GM21786 (cell line): ENCODE data around the gene CACTIN.
"Not testable (repeated sequence)": the region's sequence is repeated elsewhere in the genome, so short reads cannot be mapped to it uniquely, and the experiment has no call there.

Source experiments
- ATAC-seq: cut with Tn5 transposase; IDR thresholded peaks from one replicate; pipeline ENCODE4 v1.9.1; 2021; ENCODE audit not compliant: unreplicated experiment

The CACTIN gene

DNA sequence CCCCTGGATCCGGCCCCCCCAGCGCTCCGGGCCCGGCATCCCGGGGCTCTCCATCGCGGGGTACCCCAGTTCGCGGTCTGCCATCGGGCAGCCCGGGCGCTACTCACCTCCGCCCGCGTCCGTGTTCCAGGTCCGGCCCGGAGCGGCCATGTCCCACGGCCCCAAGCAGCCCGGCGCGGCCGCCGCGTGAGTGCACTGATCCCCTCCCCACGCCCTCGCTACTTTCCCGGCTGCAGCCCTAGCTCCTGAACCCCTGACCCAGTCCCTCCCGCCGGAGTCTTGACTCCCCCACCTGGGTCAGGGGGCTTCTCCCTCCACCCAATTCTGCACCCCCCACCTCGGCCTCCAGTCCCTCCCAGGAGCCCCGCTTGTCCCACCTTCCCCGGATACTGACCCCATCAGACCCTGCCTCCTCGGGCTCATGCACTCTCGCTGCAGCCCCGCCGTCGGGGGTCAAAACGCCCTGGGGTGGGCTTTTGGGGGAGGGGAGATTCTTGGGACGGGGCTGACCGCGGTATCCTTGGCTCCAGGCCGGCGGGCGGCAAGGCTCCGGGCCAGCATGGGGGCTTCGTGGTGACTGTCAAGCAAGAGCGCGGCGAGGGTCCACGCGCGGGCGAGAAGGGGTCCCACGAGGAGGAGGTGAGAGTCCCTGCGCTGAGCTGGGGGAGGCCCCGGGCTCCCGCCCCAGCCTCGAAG is 53.3 kb downstream of the CACTIN start:
- no peak for ATAC-seq

DNA sequence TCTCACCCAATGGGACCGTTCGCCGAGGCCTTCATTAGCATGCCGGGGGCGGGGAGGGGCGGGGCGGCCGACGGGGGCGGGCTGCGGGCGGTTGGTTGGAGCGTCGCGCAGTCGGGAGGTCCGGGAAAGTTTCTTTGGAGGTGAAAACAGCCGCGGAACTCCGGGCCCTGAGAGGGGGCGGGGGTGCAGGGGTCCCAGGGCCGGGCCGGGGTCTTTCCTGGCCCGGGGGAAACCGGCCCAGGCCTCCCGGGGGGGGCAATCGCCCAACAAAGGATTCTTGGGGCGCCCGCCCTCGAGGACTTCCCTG is 53.8 kb downstream of the CACTIN start, which contains the start of gene HMG20B:
TSS of gene HMG20B (plus strand) at position 90 of the 307 bp plus-strand sequence. CDS start 366 bp downstream, outside the sequence.
- no peak for ATAC-seq

DNA sequence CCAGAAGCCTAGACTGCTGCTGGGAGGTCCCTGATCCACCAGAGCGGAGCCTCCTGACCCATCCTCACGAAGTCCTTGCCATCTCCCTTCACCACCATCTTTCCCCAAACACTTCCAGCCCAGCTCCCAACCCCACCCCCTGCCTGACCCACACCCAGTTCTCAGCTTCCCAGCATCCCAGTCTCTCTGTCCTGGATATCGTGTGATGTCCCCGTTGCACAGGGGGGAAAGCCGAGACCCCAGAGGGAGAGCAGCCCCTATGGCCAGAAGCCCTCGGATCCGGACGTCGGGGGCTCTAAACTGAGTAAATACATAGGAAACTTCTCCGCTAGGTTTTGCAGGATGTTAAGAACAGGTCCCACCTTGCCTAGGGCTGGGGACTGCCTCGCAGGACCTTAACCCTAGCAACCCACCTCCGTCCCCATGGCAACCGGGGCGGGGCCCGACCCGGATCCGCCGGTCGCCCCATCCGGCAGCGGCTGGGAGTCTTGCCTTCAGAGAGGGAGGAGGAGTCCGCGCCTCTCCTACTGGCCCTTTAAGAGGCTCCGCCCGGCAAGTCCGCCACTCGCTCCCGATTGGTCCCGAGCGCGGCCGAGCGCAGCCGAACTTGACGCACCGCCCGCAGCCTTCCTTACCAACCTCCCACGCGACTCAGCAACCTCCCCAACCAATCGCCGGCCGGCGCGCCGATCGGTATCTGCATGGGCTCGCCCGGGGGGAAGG is 54.3 kb downstream of the CACTIN start:
- ATAC-seq: peak; percentile 95

DNA sequence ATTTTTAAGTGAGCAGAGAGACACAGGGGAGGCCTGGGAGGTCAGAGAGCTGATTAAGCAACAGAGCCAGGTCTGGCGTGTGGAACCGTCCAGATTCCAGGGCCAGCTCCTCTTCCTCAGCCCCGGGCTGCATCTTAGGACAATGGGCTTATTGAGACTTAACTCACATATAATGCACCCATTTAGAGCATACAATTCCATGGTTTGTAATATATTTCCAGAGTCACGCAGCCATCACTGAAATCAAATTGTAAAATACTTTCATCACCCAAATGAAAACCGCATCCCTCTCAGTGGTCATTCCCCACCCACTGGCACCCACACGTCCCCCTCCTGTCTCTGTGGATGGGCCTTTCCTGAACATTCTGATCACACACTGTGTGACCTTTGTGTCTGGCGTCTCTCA is 56.0 kb downstream of the CACTIN start:
- no peak for ATAC-seq

DNA sequence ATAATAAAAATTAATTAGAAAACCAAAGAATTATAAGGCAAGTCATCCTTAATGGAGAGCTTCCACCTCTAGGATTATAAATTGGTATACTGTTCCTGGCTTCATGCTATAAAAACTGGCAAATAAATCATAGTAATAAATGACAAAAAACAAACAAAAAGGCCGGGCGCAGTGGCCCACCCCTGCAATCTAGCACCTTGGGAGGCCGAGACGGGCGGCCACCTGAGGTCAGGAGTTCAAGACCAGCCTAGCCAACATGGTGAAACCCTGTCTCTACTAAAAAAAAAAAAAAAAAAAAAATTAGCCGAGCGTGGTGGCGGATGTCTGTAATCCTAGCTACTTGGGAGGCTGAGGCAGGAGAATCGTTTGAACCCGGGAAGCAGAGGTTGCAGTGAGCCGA is 56.5 kb downstream of the CACTIN start:
- ATAC-seq: not testable (repeated sequence)

DNA sequence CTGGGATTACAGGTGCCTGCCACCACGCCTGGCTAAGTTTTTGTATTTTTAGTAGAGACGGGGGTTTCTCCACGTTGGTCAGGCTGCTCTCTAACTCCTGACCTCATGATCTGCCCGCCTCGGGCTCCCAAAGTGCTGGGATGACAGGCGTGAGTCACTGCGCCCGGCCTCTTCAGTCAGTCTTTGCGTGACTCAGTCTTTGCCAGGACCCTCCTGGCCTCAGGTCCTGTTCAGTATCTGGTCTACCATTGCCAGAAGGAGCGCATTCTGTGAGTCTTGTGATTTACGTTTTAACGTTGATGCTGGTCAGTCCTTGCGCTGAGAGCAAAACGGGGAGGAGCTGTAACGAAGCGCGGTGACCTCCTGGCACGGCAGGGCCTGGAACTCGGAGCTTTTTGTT is 61.5 kb downstream of the CACTIN start:
- no peak for ATAC-seq

DNA sequence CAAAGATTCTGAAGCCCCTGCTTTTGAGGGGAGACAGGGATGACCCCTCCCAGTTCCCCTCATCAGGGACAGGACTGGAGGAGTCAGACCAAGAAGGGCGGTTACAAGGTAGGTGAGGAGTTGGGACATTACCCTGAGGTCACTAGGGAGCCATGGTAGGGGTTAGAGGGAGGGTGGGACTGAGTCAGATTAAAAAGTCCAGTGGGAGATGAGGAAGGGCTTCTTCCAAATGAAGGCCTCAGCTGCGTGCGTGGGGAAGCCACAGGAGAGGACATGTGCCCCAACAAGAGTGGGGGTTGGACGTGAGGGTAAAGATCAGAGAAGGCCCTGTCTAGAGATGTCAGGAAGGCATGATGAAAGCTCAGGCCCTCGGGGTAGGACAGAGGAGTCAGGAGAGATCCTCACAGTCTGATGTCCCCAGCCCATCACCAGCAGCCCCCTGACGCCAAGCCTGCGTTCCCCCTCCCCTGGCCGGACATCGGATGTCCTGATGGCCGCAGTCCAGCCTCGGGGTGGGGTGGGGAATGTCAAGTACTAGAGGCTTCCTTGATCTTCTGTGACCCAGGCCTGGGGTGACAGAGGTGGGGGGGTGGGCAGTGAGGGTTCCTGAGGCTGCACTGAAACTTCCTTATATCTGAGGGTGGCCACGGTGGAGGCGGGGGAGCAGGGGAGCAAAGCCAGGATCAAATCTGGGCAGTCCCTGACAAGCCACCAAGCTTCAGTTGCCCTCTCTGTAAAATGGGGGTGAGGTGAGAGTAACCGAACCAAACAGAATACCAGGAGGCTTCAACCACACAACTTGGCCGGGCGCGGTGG is 62.7 kb downstream of the CACTIN start:
- no peak for ATAC-seq
